Suprapubic skin (tissue), 4 donors: ENCODE data around the gene ERBB4. TPM values are rescaled to one million over a fixed set of nuclear protein-coding genes. Genes with fewer than 3 reads are reported as not detected.

Experiments
- DNase-seq, 2 donors: peaks; one replicate each; pipeline ENCODE4 v3.0.0-alpha.2; 2019; ENCODE audit warnings: low spot score in 2 of 2
- H3K27ac ChIP-seq: fragments of 200-600 bp; sonication (generic); one replicate; pipeline ENCODE4 v1.5.1; 2019
- H3K27me3 ChIP-seq: fragments of 200-600 bp; sonication (generic); one replicate; pipeline ENCODE4 v1.5.1; 2019
- H3K36me3 ChIP-seq: fragments of 200-600 bp; sonication (generic); one replicate; pipeline ENCODE4 v1.5.1; 2019
- H3K4me1 ChIP-seq: fragments of 200-600 bp; sonication (generic); one replicate; pipeline ENCODE4 v1.5.1; 2019
- H3K4me3 ChIP-seq: fragments of 200-600 bp; sonication (generic); one replicate; pipeline ENCODE4 v1.5.1; 2019; ENCODE audit warnings: mild to moderate bottlenecking
- H3K9me3 ChIP-seq: fragments of 200-600 bp; sonication (generic); one replicate; pipeline ENCODE4 v1.5.1; 2019
- CTCF ChIP-seq, 2 donors: fragments of 200-600 bp in 1 of 2; fragments of 450-650 bp in 1 of 2; sonication (generic) in 1 of 2; IDR thresholded peaks; one replicate each; pipeline ENCODE4 v1.5.1; 2016 to 2019; ENCODE audit warnings: antibody characterized with exemption in 2 of 2, mild to moderate bottlenecking in 1 of 2, moderate library complexity in 1 of 2
- EP300 ChIP-seq: sonication (generic); formaldehyde crosslinking; IDR thresholded peaks from one replicate; pipeline ENCODE4 v1.6.1; 2017; ENCODE audit warnings: antibody characterized with exemption
- POLR2A ChIP-seq, 2 donors: fragments of 450-650 bp; IDR thresholded peaks; one replicate each; pipeline ENCODE4 v1.6.1; 2017; ENCODE audit warnings: antibody characterized with exemption in 2 of 2, mild to moderate bottlenecking in 2 of 2, moderate library complexity in 2 of 2
- POLR2AphosphoS5 ChIP-seq, 3 donors: sonication (generic); formaldehyde crosslinking; IDR thresholded peaks; one replicate each; pipeline ENCODE4 v1.6.1; 2017; ENCODE audit warnings: antibody characterized with exemption in 3 of 3
- WGBS: methylation state at CpG from one replicate; pipeline ENCODE4 v1.1.5; 2018; 5-methylcytosine and 5-hydroxymethylcytosine counted together
- total RNA-seq, 4 donors: library from RNA; depleted of rRNA; stranded (reverse); fragments of >200 nt; gene quantifications; one replicate each; pipeline ENCODE4 v1.1.0, GENCODE V29; 2016

Gene ERBB4
- total RNA-seq, 4 donors from 2014 or later = 0.95 to 6.4 (median 1.5) TPM

DNA sequence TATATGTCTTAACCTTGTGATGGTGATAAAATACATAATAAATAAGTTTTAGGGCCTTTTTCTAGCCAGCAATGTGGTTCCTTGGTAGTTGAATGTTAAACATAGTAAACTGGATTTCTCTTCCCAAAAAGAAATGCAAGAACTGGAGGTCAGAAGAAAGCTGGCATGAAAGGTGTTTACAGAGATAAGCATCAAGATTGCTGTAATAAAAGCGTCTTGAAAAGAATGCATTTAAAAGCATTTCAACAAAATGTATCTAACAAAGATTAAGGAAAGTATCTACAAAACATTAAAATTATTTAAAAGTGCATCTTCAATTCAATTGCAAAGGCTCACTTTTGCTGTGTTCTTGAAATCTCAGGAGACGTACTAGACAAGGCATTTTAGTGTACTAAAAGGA is 419.0 kb downstream of the ERBB4 start:
- no peak for DNase-seq
- H3K9me3 ChIP-seq = no peaks in the 10 kb centered on the region
- H3K27me3 ChIP-seq = no peaks in the 10 kb centered on the region
- H3K4me1 ChIP-seq = no peaks in the 10 kb centered on the region
- H3K4me3 ChIP-seq = no peak overlapping the region
- H3K27ac ChIP-seq = no peak overlapping the region
- 59% methylated on average over 2 of the region's 2 CpGs for WGBS
- TF ChIP-seq CTCF (IDR thresholded peaks at IDR 0.05) (no peak), EP300 (no peak), POLR2AphosphoS5 (IDR thresholded peaks at IDR 0.05) (no peak), POLR2A (IDR thresholded peaks at IDR 0.05) (no peak)
- H3K36me3 ChIP-seq = no peaks in the 10 kb centered on the region

DNA sequence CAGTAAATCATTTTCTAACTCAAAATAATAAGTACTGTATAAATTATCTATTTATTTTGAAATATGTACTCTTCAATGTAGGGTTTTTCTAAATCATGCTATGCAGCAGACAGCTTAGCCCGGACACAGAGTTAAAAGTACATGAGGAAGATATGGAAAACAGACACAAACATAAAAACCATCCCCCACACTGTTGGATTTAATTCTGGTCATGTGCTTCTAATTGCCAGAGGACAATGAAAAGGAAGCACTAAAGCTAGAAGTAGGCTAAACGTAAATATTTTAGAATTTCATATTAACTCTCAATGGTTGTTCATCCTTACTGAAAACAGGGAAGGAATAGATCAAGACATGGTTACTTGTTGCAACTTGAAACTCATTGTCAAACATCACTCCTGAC is 420.7 kb downstream of the ERBB4 start:
- WGBS = 27% methylated on average over 2 of the region's 2 CpGs
- Histone ChIP-seq H3K9me3 (no peaks in the 10 kb centered on the region), H3K27ac (no peak overlapping the region), H3K36me3 (no peaks in the 10 kb centered on the region), H3K4me3 (no peak overlapping the region), H3K27me3 (no peaks in the 10 kb centered on the region), H3K4me1 (no peaks in the 10 kb centered on the region)
- no peak for DNase-seq
- TF ChIP-seq CTCF (IDR thresholded peaks at IDR 0.05) (no peak), POLR2A (IDR thresholded peaks at IDR 0.05) (no peak), EP300 (no peak), POLR2AphosphoS5 (IDR thresholded peaks at IDR 0.05) (no peak)

DNA sequence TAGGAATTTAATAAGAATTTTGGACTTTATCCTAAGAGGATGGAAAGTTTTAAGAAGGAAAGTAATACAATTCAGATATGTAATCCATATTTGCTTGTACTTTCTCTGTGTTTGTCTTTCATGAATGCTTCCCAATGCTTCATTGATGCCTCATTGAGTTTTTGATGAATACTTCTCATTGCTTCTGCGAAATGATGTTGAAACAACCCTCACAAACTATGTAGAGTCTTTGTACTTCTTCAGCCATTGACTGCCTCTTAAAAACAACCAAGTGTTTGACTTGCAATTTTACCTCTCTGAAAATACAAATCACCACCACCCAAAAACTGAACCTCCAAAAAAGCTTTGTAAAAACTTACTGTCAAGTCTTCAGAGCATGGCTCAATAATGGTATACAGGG is 424.1 kb downstream of the ERBB4 start:
- H3K4me1 ChIP-seq = no peaks in the 10 kb centered on the region
- H3K9me3 ChIP-seq = no peaks in the 10 kb centered on the region
- no peak overlapping the region for H3K27ac ChIP-seq
- H3K4me3 ChIP-seq = no peak overlapping the region
- no peaks in the 10 kb centered on the region for H3K36me3 ChIP-seq
- no peak for DNase-seq
- WGBS = 91% methylated on average over 1 of the region's 1 CpG
- TF ChIP-seq CTCF (IDR thresholded peaks at IDR 0.05) (no peak), POLR2A (IDR thresholded peaks at IDR 0.05) (no peak)
- no peaks in the 10 kb centered on the region for H3K27me3 ChIP-seq

DNA sequence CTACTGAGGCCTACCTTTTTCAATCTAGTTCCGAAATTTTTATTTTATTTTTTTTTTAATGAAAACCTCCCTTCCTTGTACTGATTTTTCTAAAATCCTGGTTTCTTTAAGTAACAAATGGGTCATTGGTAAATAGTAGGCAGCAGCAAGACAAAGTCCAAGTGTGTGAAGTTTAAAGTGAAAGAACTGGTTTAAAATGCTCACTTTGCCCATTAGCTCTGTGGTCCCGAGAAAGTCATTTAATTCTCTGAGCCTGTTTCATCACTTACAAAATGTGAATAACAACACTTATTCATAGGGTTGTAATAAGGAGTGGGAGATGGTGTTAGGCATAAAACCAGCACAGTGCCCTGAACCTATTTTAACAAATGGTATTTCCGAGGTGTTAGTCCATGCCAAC is 426.2 kb downstream of the ERBB4 start:
- H3K9me3 ChIP-seq = no peaks in the 10 kb centered on the region
- WGBS = 89% methylated on average over 3 of the region's 3 CpGs
- H3K27ac ChIP-seq = no peak overlapping the region
- H3K27me3 ChIP-seq = no peaks in the 10 kb centered on the region
- DNase-seq = no peak
- H3K4me3 ChIP-seq = no peak overlapping the region
- TF ChIP-seq EP300 = no peak
- TF ChIP-seq POLR2A (IDR thresholded peaks at IDR 0.05) = no peak
- TF ChIP-seq POLR2AphosphoS5 (IDR thresholded peaks at IDR 0.05) = no peak
- no peak for TF ChIP-seq CTCF (IDR thresholded peaks at IDR 0.05)
- no peaks in the 10 kb centered on the region for H3K36me3 ChIP-seq
- H3K4me1 ChIP-seq = no peaks in the 10 kb centered on the region

DNA sequence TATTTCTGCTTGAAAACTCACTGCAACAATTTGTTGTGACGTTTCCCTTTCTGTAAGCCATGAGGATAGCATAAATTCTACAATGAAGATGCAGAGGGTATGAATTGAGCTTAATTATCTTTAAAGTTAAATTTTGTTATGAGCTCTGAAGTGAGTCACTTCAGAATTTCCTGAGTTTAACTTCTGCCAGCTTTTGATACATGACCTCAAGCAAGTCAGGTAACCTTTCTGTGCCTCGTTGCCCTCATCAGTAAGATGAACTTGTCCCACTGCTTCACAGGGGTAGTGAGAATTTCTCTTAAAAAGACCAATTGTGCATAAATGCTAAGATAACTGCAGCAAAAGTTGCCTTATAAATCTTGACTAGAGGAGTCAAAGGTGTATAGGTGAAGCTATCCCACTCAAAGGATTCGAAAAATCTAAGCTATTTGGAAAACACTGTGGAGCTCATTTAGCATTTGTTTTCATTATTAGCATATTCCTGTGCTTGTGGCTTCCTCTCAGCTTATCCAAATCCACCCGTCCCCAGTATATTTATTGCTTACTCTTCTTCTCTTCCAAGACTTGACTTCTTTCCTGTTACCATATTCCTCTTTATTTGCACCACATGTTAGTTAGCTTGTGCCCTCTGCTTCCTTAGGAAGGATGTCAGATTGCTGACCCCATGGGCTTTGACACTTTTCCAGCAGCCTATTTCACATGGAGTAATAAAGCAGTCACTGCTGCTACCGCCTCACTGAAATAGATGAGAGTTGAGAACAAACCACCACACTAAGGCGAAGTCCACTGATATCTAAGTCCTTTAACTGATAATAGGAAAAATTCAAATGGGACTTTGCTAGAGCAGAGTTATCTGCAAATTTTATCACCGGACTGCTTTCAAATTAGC is 428.6 kb downstream of the ERBB4 start:
- TF ChIP-seq POLR2AphosphoS5 (IDR thresholded peaks at IDR 0.05) (no peak), POLR2A (IDR thresholded peaks at IDR 0.05) (no peak), EP300 (no peak), CTCF (IDR thresholded peaks at IDR 0.05) (no peak)
- WGBS = 51% methylated on average over 7 of the region's 7 CpGs
- Histone ChIP-seq H3K4me3 (no peak overlapping the region), H3K4me1 (no peaks in the 10 kb centered on the region), H3K27me3 (no peaks in the 10 kb centered on the region), H3K27ac (no peak overlapping the region), H3K9me3 (no peaks in the 10 kb centered on the region), H3K36me3 (no peaks in the 10 kb centered on the region)
- DNase-seq = no peak
